ENCODE measurements around the gene DLAT. TPM values are rescaled to one million over a fixed set of nuclear protein-coding genes. Genes with fewer than 3 reads are reported as not detected.
A peak's percentile ranks its signal among the peaks of the same experiment; 100 is the strongest.

The DLAT gene
- total RNA-seq (2021; ENCODE audit: unreplicated experiment), result 68.1 TPM
- 18.0 and 24.6 TPM in 2 replicates for polyA plus RNA-seq (2012)
- Bru-seq, nascent RNA, result percentile 74 among the genes with signal in this experiment
- BruChase-seq, experiment 1, labeled RNA remaining after a 6-hour chase, result percentile 88 among the genes with signal in this experiment
- BruChase-seq, experiment 2, labeled RNA remaining after a 2-hour chase, result percentile 80 among the genes with signal in this experiment
- long read RNA-seq, full-length matches to known transcripts, result 142 of 171 reads
- long read RNA-seq, partial matches to known transcripts, result 12 of 171 reads
- long read RNA-seq, other reads (novel, unspliced or antisense), result 17 of 171 reads

GRCh38 chr11:112024773-112025678 is at the start of gene DLAT:
DLAT (plus strand) TSS chr11:112025408; CDS start chr11:112025473, 65 bp downstream.
- Histone ChIP-seq H3K4me1 (ENCODE audit: control insufficient read depth in 1 of 2, insufficient read depth in 2 of 2, low read length in 2 of 2) (peaks cover 7 to 8% of the 10 kb centered on the region in 2 experiments; a peak in 3 of 4 replicates), H3K9ac (ENCODE audit: low read length) (peak within 1 kb of the TSS; percentile 89), H3K27me3 (ENCODE audit: insufficient read depth, low read length) (no peaks in the 10 kb centered on the region), H4K20me1 (ENCODE audit: insufficient read depth) (no peaks in the 10 kb centered on the region), H3K27ac (ENCODE audit: low read depth, low read length) (peak within 1 kb of the TSS; percentile 98), H3K36me3 (ENCODE audit: control insufficient read depth in 1 of 2, insufficient read depth in 2 of 2, low read length in 2 of 2) (peaks cover 7 to 21% of the 10 kb centered on the region in 2 experiments; a peak in 3 of 4 replicates), H2AFZ (ENCODE audit: low read depth, low read length, poor library complexity, severe bottlenecking) (peak within 1 kb of the TSS; percentile 93), H3K9me2 (ENCODE audit: insufficient read depth) (no peaks in the 10 kb centered on the region), H3K79me2 (ENCODE audit: insufficient read depth, low read length) (peaks cover 33% of the 10 kb centered on the region), H3K9me3 (ENCODE audit: control insufficient read depth in 1 of 2, insufficient read depth in 1 of 2, low read depth in 1 of 2, low read length in 2 of 2) (no peaks in the 10 kb centered on the region), H3K4me3 (replicated peaks in 1 of 2; ENCODE audit: low read depth in 1 of 2, low read length in 2 of 2) (peak within 1 kb of the TSS; percentile 82 to 98), H3K4me2 (ENCODE audit: low read length) (peak within 1 kb of the TSS; percentile 85)
- RAD21 ChIA-PET (ENCODE audit: low non-redundant PET in 1 of 2, low total read pairs in 2 of 2, uncharacterized antibody in 2 of 2, unreplicated experiment in 2 of 2), result no interaction called here
- CTCF ChIA-PET, result no interaction called here
- BruUV-seq (replicated peaks), result no TSS peak
- ATAC-seq (peak; percentile 88), DNase-seq (ENCODE audit: low read depth, low spot score) (peak; percentile 86)
- TF ChIP-seq ELF1 (IDR thresholded peaks at IDR 0.05; ENCODE audit: borderline replicate concordance, low read depth), result no peak
- no peak for TF ChIP-seq EZH2 (IDR thresholded peaks at IDR 0.05)
- no peak for TF ChIP-seq EGR1 (IDR thresholded peaks at IDR 0.05; ENCODE audit: low read depth)
- peak; percentile 94 for TF ChIP-seq SIN3A (IDR thresholded peaks at IDR 0.05; ENCODE audit: low read depth)
- TF ChIP-seq, protein P1, sequence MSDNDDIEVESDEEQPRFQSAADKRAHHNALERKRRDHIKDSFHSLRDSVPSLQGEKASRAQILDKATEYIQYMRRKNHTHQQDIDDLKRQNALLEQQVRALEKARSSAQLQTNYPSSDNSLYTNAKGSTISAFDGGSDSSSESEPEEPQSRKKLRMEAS (IDR thresholded peaks at IDR 0.05), result peak; percentile 95
- no peak for TF ChIP-seq CBX3 (IDR thresholded peaks at IDR 0.05; ENCODE audit: low read depth)
- TF ChIP-seq CEBPB (IDR thresholded peaks at IDR 0.05; ENCODE audit: low read depth), result no peak
- TF ChIP-seq RAD21 (IDR thresholded peaks at IDR 0.05; ENCODE audit: low read depth), result no peak
- TF ChIP-seq JUND (IDR thresholded peaks at IDR 0.05), result no peak
- TF ChIP-seq, protein P2, sequence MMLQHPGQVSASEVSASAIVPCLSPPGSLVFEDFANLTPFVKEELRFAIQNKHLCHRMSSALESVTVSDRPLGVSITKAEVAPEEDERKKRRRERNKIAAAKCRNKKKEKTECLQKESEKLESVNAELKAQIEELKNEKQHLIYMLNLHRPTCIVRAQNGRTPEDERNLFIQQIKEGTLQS (IDR thresholded peaks at IDR 0.05), result no peak
- TF ChIP-seq POLR2AphosphoS5 (IDR thresholded peaks at IDR 0.05; ENCODE audit: low read depth, low read length), result peak; percentile 79
- TF ChIP-seq SP1 (IDR thresholded peaks at IDR 0.05; ENCODE audit: low read depth), result peak; percentile 51; the same call in 1 of the 2 replicates
- peak; percentile 41 for TF ChIP-seq TCF7L2 (IDR thresholded peaks at IDR 0.05; ENCODE audit: borderline replicate concordance, extremely low read depth, insufficient read depth, insufficient read length)
- TF ChIP-seq POLR2A (IDR thresholded peaks at IDR 0.05; ENCODE audit: borderline replicate concordance, extremely low read depth, insufficient read depth, insufficient read length), result peak; percentile 89
- peak; percentile 28 for TF ChIP-seq YY1 (IDR thresholded peaks at IDR 0.05; ENCODE audit: extremely low read depth, insufficient replicate concordance, low read depth, low read length)
- peak; percentile 90 for TF ChIP-seq ZFX (IDR thresholded peaks at IDR 0.05)
- intact Hi-C loops (cut with micrococcal nuclease), result loop anchor here (1.0 kb wide), 1 partner anchor 49 kb away; the partner anchor contains the start of genes NKAPD1 and PIH1D2
- POLR2A ChIA-PET, result no interaction called here

All from HCT116 (cell line).